Measurements from ENCODE around the gene IPO11.
"Not testable (repeated sequence)": the region's sequence is repeated elsewhere in the genome, so short reads cannot be mapped to it uniquely, and the experiment has no call there.

- TF ChIP-seq, protein P1, sequence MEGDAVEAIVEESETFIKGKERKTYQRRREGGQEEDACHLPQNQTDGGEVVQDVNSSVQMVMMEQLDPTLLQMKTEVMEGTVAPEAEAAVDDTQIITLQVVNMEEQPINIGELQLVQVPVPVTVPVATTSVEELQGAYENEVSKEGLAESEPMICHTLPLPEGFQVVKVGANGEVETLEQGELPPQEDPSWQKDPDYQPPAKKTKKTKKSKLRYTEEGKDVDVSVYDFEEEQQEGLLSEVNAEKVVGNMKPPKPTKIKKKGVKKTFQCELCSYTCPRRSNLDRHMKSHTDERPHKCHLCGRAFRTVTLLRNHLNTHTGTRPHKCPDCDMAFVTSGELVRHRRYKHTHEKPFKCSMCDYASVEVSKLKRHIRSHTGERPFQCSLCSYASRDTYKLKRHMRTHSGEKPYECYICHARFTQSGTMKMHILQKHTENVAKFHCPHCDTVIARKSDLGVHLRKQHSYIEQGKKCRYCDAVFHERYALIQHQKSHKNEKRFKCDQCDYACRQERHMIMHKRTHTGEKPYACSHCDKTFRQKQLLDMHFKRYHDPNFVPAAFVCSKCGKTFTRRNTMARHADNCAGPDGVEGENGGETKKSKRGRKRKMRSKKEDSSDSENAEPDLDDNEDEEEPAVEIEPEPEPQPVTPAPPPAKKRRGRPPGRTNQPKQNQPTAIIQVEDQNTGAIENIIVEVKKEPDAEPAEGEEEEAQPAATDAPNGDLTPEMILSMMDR (IDR thresholded peaks at IDR 0.05): not testable (repeated sequence)
- TF ChIP-seq EZH2 (IDR thresholded peaks at IDR 0.05): not testable (repeated sequence)
These were observed 245.2 kb downstream of the IPO11 start for GRCh38 chr5:62657772-62658171.
